ENCODE data around the gene PIAS4.
A peak's percentile ranks its signal among the peaks of the same experiment; 100 is the strongest.

Gene PIAS4

DNA sequence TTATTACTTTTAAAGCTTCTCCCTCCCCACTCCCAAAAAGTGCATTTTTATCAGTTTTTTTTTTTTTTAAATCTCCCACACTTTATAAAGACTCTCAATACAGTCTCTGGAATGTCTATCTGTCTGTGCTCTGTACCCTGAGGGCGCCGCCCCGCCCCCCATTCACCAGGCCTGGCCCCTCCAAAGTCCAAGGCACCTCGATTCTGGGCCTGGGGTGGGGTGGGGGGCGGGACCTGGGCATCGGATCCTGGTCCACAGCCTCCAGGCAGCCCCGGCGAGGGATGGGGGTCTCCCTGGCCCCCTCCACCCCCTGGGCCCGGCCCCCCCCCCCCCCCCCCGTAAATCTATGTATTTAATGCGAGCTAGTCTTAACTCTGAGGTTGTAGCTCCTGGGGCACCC lies 35.9 kb downstream of the PIAS4 start:
- DNase-seq (ENCODE audit: low spot score in 2 of 2): peak in 1 of 2 experiments; percentile 49
- Histone ChIP-seq H3K27me3 (ENCODE audit: low read depth) (no peaks in the 10 kb centered on the region), H3K4me3 (no peak overlapping the region), H3K9me3 (no peaks in the 10 kb centered on the region), H3K4me1 (no peaks in the 10 kb centered on the region), H3K36me3 (replicated peaks) (peaks cover 11% of the 10 kb centered on the region)
- in situ Hi-C loops (cut with MboI; ENCODE audit: low sequenced_read_pairs): no loop called here

DNA sequence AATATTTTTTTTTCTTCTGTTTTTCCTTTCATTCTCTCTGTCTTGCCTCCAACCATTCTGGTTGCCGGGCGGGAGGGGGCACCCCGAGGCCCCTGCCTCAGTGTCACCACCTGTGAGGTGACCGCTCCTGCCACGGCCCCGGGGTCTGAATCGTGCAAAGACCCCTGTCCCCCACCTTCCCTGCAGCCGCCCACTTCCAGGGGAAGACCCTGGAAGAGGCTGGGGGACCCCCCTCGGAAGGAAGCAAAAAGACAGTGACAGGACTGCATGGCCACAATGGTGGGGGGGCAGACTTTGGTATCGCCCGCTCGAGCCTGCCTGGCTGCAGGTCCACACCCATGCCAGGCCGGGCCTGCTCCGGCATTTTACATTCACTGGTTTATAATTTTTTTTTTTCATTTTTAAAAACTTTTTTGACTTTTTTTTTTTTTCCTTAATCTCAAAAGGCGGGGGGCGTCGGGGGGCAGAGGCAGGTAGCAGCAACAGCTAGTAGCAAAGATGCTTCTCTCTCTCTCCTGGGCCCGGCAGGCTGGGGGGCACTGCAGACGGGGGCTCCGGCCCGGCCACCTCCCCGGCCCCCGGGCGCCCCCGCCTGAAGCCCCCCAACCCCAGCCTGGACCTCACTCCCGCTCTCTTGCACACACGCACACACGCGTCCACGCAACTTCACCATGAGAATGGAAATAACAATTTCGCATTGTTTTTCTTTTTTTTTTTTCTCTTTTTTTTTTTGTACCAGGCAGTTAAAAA lies 36.6 kb downstream of the PIAS4 start:
- H3K36me3 ChIP-seq (replicated peaks): peaks cover 11% of the 10 kb centered on the region

DNA sequence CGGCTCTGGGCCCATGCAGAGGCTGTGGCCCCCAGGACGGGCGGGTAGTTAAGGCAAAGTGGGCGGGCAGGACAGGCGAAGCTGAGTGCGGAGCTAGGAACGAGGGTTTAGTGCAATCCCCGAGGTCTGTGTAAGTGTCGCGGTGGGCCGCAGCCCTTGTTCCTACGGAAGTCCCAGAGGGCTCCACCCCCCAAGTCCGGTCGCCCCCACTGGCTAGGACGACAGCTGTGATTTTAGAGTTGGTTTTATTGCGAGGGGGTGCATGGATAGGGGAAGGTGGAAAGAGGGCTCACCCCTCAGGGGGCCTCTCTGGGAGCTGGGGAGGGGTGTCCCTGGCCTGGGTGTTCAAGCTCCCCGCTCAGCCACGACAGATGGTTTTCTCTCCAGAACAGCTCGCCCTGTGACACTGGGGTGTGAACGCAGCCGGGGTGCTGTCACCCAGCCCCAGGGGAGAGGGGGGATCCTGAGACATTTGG lies 37.5 kb downstream of the PIAS4 start:
- H3K27me3 ChIP-seq (ENCODE audit: low read depth): no peaks in the 10 kb centered on the region
- H3K4me3 ChIP-seq: no peak overlapping the region
- in situ Hi-C loops (cut with MboI; ENCODE audit: low sequenced_read_pairs): no loop called here
- H3K36me3 ChIP-seq (replicated peaks): peaks cover 18% of the 10 kb centered on the region
- no peaks in the 10 kb centered on the region for H3K4me1 ChIP-seq
- no peak for DNase-seq (ENCODE audit: low spot score in 2 of 2)
- H3K9me3 ChIP-seq: no peaks in the 10 kb centered on the region

More for the DNA sequence above, 36.6 kb downstream of the PIAS4 start:
- no peak for DNase-seq (ENCODE audit: low spot score in 2 of 2)
- no peak overlapping the region for H3K4me3 ChIP-seq
- in situ Hi-C loops (cut with MboI; ENCODE audit: low sequenced_read_pairs): no loop called here
- H3K4me1 ChIP-seq: no peaks in the 10 kb centered on the region
- H3K27me3 ChIP-seq (ENCODE audit: low read depth): no peaks in the 10 kb centered on the region
- no peaks in the 10 kb centered on the region for H3K9me3 ChIP-seq

DNA sequence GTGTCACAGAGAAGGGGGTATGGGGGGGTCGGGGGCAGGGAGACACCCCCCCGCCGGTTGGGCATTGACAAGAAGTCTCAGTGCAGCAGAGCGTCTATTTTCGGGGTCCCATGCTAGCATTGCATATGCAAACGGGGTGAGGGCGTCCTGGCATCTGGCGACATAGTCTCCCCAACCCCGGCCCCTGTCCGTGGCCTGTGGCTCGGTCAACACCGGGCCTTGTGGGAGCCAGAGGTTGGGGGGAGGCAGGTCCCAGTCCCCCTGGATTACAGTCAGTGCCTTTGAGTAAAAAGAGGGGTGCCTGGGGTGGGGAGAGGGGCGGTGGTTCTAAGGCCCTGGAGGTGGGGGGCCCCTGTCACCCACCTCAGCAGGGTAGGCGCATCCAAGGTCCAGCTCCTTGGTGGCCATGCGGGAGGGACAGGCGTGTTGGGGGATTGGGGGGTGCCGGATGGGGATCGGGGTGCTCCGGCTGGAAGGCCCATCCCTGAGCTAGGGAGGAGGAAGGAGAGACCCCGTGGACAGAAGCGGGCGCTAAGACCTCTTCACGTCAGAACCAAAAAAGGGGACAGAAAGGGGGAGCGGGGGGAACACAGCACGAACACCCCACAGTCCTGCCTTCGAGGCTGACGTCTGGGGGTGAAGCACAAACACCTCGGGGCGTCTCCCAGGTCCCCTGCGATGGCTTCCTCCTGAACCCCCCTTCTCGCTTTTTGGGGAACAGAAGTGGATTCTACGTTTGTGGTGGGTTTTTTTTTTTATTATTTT lies 38.2 kb downstream of the PIAS4 start:
- H3K36me3 ChIP-seq (replicated peaks): peaks cover 24% of the 10 kb centered on the region
- H3K9me3 ChIP-seq: no peaks in the 10 kb centered on the region
- no peak overlapping the region for H3K4me3 ChIP-seq
- DNase-seq (ENCODE audit: low spot score in 2 of 2): no peak
- H3K27me3 ChIP-seq (ENCODE audit: low read depth): no peaks in the 10 kb centered on the region
- H3K4me1 ChIP-seq: no peaks in the 10 kb centered on the region
- in situ Hi-C loops (cut with MboI; ENCODE audit: low sequenced_read_pairs): no loop called here

DNA sequence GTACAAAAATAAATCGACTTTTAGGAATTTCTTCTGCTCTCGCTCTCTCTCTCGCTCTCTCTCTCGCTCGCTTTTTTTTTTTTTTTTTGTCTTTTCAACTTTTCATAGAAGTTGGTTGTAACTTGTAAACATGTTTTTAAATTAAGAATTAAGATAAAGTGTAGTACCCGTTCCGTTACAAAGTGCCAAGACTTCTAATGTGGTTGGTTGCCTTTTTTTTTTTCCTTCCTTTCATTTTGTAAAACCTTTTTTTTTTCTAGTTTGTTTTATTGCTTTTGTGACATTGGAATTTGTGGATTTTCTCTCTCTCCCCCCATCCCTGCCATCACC lies 38.8 kb downstream of the PIAS4 start:
- in situ Hi-C loops (cut with MboI; ENCODE audit: low sequenced_read_pairs): no loop called here
- DNase-seq (ENCODE audit: low spot score in 2 of 2): no peak
- no peaks in the 10 kb centered on the region for H3K9me3 ChIP-seq
- H3K4me3 ChIP-seq: no peak overlapping the region
- H3K27me3 ChIP-seq (ENCODE audit: low read depth): no peaks in the 10 kb centered on the region
- peaks cover 24% of the 10 kb centered on the region for H3K36me3 ChIP-seq (replicated peaks)
- H3K4me1 ChIP-seq: no peaks in the 10 kb centered on the region

DNA sequence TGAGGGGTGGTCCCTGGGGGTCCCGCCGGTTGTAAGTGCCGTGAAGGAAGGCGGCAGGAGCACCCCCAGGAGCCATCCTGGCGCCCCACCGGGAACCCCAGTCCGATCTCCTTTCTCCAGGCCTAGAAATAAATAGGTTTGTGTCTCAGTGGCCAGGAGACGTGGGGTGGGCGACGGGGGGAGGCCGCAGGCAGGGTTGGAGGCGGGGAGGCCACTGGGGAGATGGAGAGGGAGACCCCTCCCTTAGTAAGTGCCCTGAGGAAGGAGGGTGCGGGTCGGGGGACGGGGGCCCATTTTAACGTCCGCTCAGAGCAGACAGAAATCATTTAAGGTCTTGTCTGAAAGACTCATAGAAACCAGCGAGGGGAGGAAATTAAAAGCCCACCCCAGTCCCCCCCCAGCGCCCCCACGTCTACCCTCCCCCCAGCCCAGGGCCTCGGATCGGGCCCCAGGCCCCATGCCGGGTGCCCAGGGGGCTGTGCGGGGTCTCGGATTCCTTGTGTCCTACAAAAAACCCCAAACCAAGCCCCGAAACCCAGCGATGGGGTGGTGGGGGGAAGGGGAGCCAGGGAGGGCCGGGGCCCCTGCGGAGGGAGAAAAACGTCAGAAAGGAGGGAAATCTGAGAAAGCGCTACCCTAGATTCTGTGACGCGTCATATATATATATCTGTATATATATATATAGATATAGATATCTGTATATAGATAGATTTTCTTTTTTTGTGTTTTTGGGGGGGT lies 39.6 kb downstream of the PIAS4 start:
- Histone ChIP-seq H3K27me3 (ENCODE audit: low read depth) (no peaks in the 10 kb centered on the region), H3K4me1 (no peaks in the 10 kb centered on the region), H3K36me3 (replicated peaks) (peaks cover 26% of the 10 kb centered on the region), H3K4me3 (no peak overlapping the region), H3K9me3 (no peaks in the 10 kb centered on the region)
- no peak for DNase-seq (ENCODE audit: low spot score in 2 of 2)
- in situ Hi-C loops (cut with MboI; ENCODE audit: low sequenced_read_pairs): no loop called here

DNA sequence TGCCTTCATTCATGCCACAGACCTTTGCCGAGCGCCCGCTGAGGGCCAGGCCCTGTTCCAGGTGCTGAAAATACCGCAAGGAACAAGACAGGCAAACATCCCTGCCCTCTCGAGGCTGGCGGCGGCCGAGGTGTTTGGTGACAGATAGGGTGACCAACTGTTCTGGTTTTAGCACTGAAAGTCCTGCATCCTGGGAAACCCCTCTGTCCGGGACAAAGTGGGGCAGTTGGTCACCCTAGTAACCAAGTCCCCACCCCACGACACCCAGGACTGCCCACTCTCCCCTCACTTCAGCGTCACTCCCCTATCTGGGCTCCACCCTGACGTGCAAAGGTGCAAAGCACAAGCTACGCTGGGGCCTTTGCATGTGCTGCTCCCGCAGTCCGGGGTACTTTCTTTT lies 41.9 kb downstream of the PIAS4 start:
- in situ Hi-C loops (cut with MboI; ENCODE audit: low sequenced_read_pairs): no loop called here
- Histone ChIP-seq H3K4me1 (no peaks in the 10 kb centered on the region), H3K4me3 (no peak overlapping the region), H3K27me3 (ENCODE audit: low read depth) (no peaks in the 10 kb centered on the region), H3K36me3 (replicated peaks) (peaks cover 42% of the 10 kb centered on the region), H3K9me3 (no peaks in the 10 kb centered on the region)
- DNase-seq (ENCODE audit: low spot score in 2 of 2): no peak

DNA sequence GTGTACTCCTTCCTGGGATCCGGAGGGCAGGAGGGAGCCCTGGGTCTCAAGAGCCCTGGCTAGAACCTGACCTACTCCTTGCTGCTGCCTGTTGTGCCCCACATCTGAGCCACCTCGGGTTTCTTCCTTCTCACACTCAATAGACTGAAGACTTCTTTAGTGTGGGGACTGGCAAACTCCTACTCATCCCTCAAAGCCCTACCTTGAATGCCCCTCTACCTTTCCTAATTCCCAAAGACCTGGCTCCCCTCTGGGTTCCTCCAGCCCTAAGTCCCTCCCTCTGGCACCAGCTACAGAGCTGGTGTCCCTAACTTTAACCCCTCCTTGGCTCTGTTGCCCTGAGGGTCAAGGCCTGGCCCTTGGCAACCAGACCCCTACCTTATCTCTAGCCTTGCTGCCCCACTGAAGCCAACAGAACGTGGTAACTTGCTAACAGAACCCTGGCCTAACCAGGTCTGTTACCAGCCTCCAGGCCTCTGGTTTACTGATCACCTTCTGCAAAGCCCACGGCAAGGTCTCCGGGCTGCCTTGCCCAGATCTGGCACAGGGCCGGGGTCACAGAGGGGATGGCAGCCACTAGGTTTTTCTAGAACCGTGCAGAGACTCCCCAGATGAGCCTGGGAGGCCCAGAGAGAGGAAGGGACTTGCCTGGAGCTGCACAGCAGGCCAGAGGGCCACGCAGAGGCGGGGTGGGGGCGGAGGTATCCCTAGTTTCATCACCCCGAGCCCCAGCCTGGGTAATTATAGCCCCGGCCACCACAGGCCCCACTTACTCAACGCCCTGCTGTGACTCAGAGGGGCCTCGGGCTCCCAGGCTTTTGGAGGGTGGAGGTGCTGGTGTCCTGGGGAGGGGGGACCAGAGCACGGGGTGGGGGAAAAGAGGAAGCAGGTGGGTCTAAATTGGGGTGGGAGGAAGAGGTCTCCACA lies 43.9 kb downstream of the PIAS4 start:
- peaks cover 59% of the 10 kb centered on the region for H3K36me3 ChIP-seq (replicated peaks)
- in situ Hi-C loops (cut with MboI; ENCODE audit: low sequenced_read_pairs): no loop called here
- H3K27me3 ChIP-seq (ENCODE audit: low read depth): no peaks in the 10 kb centered on the region
- H3K9me3 ChIP-seq: no peaks in the 10 kb centered on the region
- no peaks in the 10 kb centered on the region for H3K4me1 ChIP-seq
- DNase-seq (ENCODE audit: low spot score in 2 of 2): no peak
- no peak overlapping the region for H3K4me3 ChIP-seq

DNA sequence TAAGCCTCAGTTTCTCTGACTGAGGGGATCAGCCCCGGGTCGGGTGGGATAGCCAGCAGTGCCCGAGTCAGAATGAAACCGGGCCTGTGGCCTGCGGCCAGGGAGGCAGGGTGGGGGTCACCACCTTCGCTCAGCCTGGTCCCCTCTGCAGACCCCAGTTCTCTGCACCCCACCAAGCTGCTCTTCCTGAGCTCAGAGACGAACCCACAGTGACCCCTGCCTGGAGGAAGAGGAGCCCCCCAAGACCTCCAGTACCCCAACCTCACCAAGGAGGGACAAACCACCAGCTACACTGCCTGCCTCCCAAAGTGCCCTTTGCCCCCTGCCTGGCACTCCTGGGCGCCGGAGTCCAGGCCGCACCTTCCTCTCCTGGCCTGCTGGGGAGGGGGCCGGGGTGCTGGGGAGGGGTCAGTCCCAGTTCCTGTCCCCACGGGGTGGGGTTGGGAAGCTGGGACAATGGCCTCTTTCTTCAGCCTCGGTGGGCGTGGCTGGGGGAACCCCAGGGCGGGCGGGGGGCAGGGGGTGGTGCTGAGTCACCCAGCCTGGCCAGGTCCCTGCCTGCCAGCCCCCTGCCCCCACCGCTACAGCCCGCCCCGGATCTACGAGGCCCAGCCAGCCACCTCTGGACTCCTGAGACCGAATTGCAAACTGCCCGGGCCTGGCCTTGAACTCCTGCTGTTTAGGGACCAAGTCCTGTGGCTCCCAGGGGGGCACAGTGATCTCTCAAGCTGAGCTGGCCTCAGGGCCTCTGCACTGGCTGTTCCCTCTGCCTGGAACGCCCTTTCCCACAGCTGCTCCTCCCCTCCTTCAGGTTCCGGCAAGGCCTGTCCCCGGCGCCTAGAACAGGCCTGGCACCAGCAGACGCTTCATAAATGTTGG lies 44.8 kb downstream of the PIAS4 start:
- Histone ChIP-seq H3K4me3 (no peak overlapping the region), H3K9me3 (no peaks in the 10 kb centered on the region), H3K36me3 (replicated peaks) (peaks cover 59% of the 10 kb centered on the region), H3K27me3 (ENCODE audit: low read depth) (no peaks in the 10 kb centered on the region), H3K4me1 (no peaks in the 10 kb centered on the region)
- DNase-seq (ENCODE audit: low spot score in 2 of 2): no peak
- in situ Hi-C loops (cut with MboI; ENCODE audit: low sequenced_read_pairs): no loop called here

DNA sequence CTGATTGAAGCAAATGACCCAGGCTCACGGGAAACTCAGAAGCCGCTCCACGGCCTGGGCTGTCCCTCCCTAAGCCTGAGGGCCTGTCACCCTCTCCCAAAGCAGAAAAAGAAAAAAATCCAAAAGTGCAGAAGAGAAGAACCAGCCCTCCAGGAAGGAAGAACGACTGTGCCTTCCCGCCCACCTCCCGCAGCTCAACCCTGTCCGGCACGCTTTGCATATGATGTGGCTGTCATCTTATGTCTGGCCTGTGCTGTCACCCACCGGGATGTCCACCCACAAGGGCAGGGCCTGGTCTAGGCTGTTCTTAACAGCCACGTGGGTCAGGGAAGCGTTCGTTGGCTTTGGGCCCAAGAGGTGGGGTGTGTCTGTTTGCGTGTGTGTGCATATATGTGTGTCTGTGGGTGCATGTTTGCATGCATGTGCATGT lies 45.5 kb downstream of the PIAS4 start:
- peaks cover 58% of the 10 kb centered on the region for H3K36me3 ChIP-seq (replicated peaks)
- in situ Hi-C loops (cut with MboI; ENCODE audit: low sequenced_read_pairs): no loop called here

DNA sequence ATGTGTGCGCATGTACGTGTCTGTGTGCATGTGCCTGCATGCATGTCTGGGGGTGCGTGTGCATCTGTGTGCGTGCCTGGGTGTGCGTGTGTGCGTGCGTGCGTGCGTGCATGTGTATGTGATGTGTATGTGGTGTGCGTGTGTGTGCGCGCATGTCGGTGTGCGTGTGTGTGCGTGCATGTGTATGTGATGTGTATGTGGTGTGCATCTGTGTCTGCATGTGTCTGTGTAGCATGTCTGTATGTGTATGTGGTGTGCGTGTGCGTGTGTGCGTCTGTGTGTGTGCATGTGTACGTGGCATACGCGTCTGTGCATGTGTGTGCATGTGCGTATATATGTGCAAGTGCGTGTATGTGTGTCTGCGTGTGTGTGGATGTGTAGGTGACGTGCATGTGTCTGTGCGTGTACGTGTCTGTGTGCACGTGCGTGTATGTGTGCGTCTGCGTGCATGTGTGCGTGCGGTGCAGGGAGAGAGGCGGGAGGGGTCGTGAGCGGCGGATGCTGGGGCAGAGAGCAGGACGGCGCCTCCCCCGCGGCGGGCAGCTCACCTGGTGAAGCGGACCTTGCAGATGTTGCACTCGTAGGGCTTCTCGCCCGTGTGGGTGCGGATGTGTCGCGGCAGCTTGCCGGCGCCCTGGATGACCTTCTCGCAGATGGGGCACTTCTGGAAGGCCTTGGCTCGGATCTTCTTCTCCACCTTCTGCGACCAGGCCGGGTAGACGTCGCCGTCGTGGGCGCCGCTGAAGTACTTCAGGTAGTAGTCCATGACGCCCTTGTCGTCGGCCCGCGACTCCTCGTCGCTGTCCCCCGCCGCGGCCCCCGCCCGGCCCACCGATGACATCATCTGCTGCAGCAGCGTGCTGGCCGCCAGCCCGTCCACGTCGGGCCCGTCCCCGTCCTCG lies 46.1 kb downstream of the PIAS4 start:
- no peaks in the 10 kb centered on the region for H3K4me1 ChIP-seq
- no peak for DNase-seq (ENCODE audit: low spot score in 2 of 2)
- no peaks in the 10 kb centered on the region for H3K9me3 ChIP-seq
- H3K4me3 ChIP-seq: no peak overlapping the region
- H3K27me3 ChIP-seq (ENCODE audit: low read depth): no peaks in the 10 kb centered on the region
- in situ Hi-C loops (cut with MboI; ENCODE audit: low sequenced_read_pairs): no loop called here
- H3K36me3 ChIP-seq (replicated peaks): peaks cover 54% of the 10 kb centered on the region

More for the DNA sequence above, 45.5 kb downstream of the PIAS4 start:
- Histone ChIP-seq H3K9me3 (no peaks in the 10 kb centered on the region), H3K27me3 (ENCODE audit: low read depth) (no peaks in the 10 kb centered on the region), H3K4me3 (no peak overlapping the region), H3K4me1 (no peaks in the 10 kb centered on the region)
- no peak for DNase-seq (ENCODE audit: low spot score in 2 of 2)
